K562 (cell line): ENCODE measurements around the gene BIVM. TPM values are rescaled to one million over a fixed set of nuclear protein-coding genes. Genes with fewer than 3 reads are reported as not detected.

Experiments used
- FOXK1 ChIP-seq: sonication (generic); formaldehyde crosslinking; IDR thresholded peaks from 2 replicates; pipeline ENCODE4 v1.8.0; 2022; ENCODE audit warnings: missing genetic modification reagents, mild to moderate bottlenecking, borderline replicate concordance
- HEY1 ChIP-seq: fragments of 250-450 bp; sonication (Bioruptor Pico); IDR thresholded peaks from 2 replicates; pipeline ENCODE4 v1.5.0; 2020; ENCODE audit warnings: mild to moderate bottlenecking, moderate library complexity, borderline replicate concordance
- HMGN3 ChIP-seq: IDR thresholded peaks from 2 replicates; pipeline ENCODE4 v1.6.1; 2011; ENCODE audit warnings: borderline replicate concordance, low read depth, mild to moderate bottlenecking, mixed read lengths, low read length; ENCODE audit not compliant: insufficient read length; ENCODE audit errors: extremely low read depth
- NONO ChIP-seq, 2 experiments: fragments of 200-400 bp in 1 of 2; fragments of 450-650 bp in 1 of 2; formaldehyde crosslinking in 1 of 2; IDR thresholded peaks; 2 replicates each; pipeline ENCODE4 v1.6.1; 2017; ENCODE audit warnings: low read depth in 2 of 2, mild to moderate bottlenecking in 2 of 2, moderate library complexity in 2 of 2, low read length in 1 of 2
- PURB ChIP-seq: sonication (generic); formaldehyde crosslinking; IDR thresholded peaks from 2 replicates; pipeline ENCODE4 v1.9.0; 2021; ENCODE audit warnings: low read depth, mild to moderate bottlenecking, missing genetic modification reagents
- TSC22D4 ChIP-seq: fragments of 450-650 bp; IDR thresholded peaks from 2 replicates; pipeline ENCODE4 v1.6.1; 2016; ENCODE audit warnings: missing genetic modification characterization, missing biosample characterization, control low read depth
- ZBTB1 ChIP-seq: sonication (generic); formaldehyde crosslinking; IDR thresholded peaks from 2 replicates; pipeline ENCODE4 v1.8.1; 2023; ENCODE audit warnings: missing genetic modification reagents, low read depth, mild to moderate bottlenecking, borderline replicate concordance
- ZNF561 ChIP-seq: fragments of 450-650 bp; formaldehyde crosslinking; conservative IDR thresholded peaks from 2 replicates; pipeline ENCODE4 v1.4.0; 2020; ENCODE audit warnings: mild to moderate bottlenecking, moderate library complexity
- polyA plus RNA-seq, 8 experiments: library from polyadenylated mRNA; depleted of rRNA in 4 of 8; stranded (reverse) in 5 of 8; unstranded in 3 of 8; fragments of >200 nt; fragmentation: Nextera tagmentation in 2 of 8; fragmentation: Illumina TruSeq in 1 of 8; extraction: Ambion mirVana in 2 of 8; extraction: Trizol in 1 of 8; gene quantifications; 2 replicates each; pipeline versions ENCODE4 v1.2.1 to v1.2.3, GENCODE V29; 2011 to 2014; ENCODE audit warnings: inconsistent platforms in 1 of 8, missing spikeins in 1 of 8
- total RNA-seq, 7 experiments: library from RNA; depleted of rRNA in 6 of 7; stranded (reverse); fragments of >200 nt in 6 of 7; fragmentation: Illumina TruSeq in 2 of 7; extraction: Trizol in 2 of 7; gene quantifications; 2 replicates each; pipeline versions ENCODE4 v1.2.1 to v1.2.3, GENCODE V29; 2011 to 2021; ENCODE audit warnings: low replicate concordance in 1 of 7
- TF ChIP-seq, protein P1 (sequence below): fragments of 250-450 bp; sonication (Bioruptor Pico); IDR thresholded peaks from 2 replicates; pipeline ENCODE4 v1.4.0; 2020
- TF ChIP-seq, protein P2 (sequence below): fragments of 450-650 bp; IDR thresholded peaks from 2 replicates; pipeline ENCODE4 v1.6.1; 2016; ENCODE audit warnings: mild to moderate bottlenecking
- TF ChIP-seq, protein P3 (sequence below): fragments of 250-450 bp; sonication (Bioruptor Pico); IDR thresholded peaks from 2 replicates; pipeline ENCODE4 v1.8.0; 2021; ENCODE audit warnings: borderline replicate concordance, mild to moderate bottlenecking, moderate library complexity; ENCODE audit not compliant: poor library complexity, severe bottlenecking
- TF ChIP-seq, protein P4 (sequence below): fragments of 450-650 bp; IDR thresholded peaks from 2 replicates; pipeline ENCODE4 v1.6.1; 2016; ENCODE audit warnings: antibody characterized with exemption
- TF ChIP-seq, protein P5 (sequence below): sonication (generic); formaldehyde crosslinking; IDR thresholded peaks from 2 replicates; pipeline ENCODE4 v1.8.0; 2022; ENCODE audit warnings: mild to moderate bottlenecking, low read depth, missing genetic modification reagents

Gene BIVM
- total and polyA plus RNA-seq, 9 of the 15 experiments (the other 6 are each of a cell fraction or from before 2014, with no cell fraction given) = 3.6 to 23.1 (median 16.8) TPM

DNA sequence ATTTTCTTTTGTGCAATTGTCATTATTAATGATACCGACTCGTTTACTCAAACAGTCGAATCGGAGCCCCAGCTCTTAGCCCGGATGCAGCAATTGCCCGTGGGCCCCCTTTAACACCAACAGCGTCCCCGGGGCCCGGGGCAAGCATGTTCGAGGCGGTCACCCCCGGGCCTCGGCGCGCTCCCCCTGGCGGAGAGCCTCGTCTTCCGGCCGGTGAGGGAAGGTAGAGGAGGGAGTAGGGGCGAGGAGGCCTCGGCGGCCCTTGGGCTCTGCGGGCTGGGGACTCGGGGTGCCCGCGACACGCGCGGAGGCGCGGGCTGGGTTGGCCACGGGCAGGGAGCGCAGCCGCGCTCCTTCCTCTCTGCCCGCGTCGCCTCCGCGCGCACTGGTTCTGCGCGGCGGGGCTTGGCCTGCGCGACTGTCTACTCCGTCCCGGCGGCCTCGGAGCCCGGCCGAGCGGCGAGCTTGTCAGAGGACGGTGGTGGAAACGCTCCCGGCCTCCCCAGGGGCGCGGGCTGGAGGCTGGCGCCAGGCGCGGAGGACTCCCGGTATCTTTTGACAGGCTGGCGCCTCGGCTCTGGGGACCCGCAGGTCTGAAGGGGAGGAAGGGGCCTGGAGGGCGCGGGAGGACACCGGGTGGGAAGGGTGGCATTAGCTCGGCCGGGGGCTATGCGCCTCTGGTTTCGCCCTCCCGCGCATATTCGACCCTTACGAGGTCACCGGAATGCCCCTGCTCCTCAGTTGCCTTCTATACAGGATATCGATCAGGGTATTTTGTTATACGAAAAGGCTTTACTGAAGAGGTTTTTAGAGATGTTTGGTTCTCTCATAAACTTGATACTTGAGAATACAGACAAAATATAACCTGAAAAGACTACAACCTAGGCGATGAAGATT lies 1.5 kb downstream of the BIVM start (continued):
- TF ChIP-seq, protein P1, sequence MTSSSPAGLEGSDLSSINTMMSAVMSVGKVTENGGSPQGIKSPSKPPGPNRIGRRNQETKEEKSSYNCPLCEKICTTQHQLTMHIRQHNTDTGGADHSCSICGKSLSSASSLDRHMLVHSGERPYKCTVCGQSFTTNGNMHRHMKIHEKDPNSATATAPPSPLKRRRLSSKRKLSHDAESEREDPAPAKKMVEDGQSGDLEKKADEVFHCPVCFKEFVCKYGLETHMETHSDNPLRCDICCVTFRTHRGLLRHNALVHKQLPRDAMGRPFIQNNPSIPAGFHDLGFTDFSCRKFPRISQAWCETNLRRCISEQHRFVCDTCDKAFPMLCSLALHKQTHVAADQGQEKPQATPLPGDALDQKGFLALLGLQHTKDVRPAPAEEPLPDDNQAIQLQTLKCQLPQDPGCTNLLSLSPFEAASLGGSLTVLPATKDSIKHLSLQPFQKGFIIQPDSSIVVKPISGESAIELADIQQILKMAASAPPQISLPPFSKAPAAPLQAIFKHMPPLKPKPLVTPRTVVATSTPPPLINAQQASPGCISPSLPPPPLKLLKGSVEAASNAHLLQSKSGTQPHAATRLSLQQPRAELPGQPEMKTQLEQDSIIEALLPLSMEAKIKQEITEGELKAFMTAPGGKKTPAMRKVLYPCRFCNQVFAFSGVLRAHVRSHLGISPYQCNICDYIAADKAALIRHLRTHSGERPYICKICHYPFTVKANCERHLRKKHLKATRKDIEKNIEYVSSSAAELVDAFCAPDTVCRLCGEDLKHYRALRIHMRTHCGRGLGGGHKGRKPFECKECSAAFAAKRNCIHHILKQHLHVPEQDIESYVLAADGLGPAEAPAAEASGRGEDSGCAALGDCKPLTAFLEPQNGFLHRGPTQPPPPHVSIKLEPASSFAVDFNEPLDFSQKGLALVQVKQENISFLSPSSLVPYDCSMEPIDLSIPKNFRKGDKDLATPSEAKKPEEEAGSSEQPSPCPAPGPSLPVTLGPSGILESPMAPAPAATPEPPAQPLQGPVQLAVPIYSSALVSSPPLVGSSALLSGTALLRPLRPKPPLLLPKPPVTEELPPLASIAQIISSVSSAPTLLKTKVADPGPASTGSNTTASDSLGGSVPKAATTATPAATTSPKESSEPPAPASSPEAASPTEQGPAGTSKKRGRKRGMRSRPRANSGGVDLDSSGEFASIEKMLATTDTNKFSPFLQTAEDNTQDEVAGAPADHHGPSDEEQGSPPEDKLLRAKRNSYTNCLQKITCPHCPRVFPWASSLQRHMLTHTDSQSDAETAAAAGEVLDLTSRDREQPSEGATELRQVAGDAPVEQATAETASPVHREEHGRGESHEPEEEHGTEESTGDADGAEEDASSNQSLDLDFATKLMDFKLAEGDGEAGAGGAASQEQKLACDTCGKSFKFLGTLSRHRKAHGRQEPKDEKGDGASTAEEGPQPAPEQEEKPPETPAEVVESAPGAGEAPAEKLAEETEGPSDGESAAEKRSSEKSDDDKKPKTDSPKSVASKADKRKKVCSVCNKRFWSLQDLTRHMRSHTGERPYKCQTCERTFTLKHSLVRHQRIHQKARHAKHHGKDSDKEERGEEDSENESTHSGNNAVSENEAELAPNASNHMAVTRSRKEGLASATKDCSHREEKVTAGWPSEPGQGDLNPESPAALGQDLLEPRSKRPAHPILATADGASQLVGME = no peak
- TF ChIP-seq TSC22D4 = no peak
- TF ChIP-seq, protein P2, sequence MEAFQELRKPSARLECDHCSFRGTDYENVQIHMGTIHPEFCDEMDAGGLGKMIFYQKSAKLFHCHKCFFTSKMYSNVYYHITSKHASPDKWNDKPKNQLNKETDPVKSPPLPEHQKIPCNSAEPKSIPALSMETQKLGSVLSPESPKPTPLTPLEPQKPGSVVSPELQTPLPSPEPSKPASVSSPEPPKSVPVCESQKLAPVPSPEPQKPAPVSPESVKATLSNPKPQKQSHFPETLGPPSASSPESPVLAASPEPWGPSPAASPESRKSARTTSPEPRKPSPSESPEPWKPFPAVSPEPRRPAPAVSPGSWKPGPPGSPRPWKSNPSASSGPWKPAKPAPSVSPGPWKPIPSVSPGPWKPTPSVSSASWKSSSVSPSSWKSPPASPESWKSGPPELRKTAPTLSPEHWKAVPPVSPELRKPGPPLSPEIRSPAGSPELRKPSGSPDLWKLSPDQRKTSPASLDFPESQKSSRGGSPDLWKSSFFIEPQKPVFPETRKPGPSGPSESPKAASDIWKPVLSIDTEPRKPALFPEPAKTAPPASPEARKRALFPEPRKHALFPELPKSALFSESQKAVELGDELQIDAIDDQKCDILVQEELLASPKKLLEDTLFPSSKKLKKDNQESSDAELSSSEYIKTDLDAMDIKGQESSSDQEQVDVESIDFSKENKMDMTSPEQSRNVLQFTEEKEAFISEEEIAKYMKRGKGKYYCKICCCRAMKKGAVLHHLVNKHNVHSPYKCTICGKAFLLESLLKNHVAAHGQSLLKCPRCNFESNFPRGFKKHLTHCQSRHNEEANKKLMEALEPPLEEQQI = no peak
- no peak for TF ChIP-seq HEY1 (CRISPR knock-in tag)
- no peak for TF ChIP-seq ZNF561
- 0 out of 2 replicates have a peak, but pooled peaks have one; percentile 50 for TF ChIP-seq ZBTB1 (CRISPR knock-in tag)
- TF ChIP-seq PURB (CRISPR knock-in tag) = no peak
- TF ChIP-seq, protein P3, sequence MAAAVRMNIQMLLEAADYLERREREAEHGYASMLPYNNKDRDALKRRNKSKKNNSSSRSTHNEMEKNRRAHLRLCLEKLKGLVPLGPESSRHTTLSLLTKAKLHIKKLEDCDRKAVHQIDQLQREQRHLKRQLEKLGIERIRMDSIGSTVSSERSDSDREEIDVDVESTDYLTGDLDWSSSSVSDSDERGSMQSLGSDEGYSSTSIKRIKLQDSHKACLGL (CRISPR knock-in tag) = no peak
- peak in 1 of 2 experiments; percentile 26; a peak in 1 of 4 replicates for TF ChIP-seq NONO (IDR thresholded peaks at IDR 0.05; ENCODE audit: low read depth in 2 of 2, low read length in 1 of 2)
- TF ChIP-seq, protein P4, sequence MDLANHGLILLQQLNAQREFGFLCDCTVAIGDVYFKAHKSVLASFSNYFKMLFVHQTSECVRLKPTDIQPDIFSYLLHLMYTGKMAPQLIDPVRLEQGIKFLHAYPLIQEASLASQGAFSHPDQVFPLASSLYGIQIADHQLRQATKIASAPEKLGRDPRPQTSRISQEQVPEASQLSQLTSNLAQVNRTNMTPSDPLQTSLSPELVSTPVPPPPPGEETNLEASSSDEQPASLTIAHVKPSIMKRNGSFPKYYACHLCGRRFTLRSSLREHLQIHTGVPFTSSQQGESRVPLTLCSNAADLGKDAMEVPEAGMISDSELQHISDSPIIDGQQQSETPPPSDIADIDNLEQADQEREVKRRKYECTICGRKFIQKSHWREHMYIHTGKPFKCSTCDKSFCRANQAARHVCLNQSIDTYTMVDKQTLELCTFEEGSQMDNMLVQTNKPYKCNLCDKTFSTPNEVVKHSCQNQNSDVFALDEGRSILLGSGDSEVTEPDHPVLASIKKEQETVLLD = no peak
- TF ChIP-seq, protein P5, sequence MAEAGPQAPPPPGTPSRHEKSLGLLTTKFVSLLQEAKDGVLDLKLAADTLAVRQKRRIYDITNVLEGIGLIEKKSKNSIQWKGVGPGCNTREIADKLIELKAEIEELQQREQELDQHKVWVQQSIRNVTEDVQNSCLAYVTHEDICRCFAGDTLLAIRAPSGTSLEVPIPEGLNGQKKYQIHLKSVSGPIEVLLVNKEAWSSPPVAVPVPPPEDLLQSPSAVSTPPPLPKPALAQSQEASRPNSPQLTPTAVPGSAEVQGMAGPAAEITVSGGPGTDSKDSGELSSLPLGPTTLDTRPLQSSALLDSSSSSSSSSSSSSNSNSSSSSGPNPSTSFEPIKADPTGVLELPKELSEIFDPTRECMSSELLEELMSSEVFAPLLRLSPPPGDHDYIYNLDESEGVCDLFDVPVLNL (CRISPR knock-in tag) = no peak
- no peak for TF ChIP-seq FOXK1 (CRISPR knock-in tag)
- TF ChIP-seq HMGN3 = no peak
